ENCODE data around the gene HSPA1L.

Gene HSPA1L

DNA sequence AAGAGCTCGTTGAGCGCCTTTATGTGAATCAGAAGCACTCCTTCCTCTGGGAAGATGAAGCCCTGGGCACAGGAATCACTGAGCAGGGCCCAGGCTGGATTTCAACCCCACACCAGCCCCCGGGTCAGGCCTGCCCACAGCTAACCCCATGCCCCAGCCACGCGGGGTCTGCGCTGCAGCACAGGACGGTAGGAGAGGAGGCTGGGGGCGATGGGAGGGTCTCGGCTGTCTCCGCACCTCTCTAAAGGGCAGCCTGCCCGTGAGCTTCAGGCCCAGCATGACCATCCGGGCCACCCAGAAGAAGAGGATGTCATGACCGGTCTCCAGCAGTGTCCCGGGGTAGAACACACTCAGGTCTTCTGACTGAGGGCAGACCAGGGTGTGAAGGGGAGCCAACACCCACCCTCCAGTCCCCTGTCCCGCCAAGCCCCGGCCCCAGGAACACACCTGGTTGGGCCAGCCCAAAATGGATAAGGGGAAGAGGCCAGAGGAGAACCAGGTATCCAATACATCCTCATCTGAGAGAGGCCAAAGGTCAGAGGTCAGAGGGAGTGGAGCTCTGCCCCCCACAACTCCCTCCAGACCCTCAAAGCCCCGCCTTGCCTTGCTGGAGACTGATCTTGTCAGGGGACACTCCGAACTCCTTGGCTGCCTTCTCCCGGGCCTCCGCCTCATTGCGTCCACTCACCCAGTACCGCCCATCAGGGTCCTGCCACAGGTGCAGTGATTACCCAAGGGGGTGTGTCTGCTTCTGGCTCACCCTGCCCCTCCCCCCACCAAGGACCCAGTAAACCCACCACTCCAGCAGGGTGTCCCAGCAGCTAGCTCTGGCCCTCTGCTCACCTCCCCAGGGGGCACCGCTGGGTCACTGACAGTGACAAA, 33.6 kb downstream of the HSPA1L start:
- no peak for DNase-seq (ENCODE audit: low read depth)

DNA sequence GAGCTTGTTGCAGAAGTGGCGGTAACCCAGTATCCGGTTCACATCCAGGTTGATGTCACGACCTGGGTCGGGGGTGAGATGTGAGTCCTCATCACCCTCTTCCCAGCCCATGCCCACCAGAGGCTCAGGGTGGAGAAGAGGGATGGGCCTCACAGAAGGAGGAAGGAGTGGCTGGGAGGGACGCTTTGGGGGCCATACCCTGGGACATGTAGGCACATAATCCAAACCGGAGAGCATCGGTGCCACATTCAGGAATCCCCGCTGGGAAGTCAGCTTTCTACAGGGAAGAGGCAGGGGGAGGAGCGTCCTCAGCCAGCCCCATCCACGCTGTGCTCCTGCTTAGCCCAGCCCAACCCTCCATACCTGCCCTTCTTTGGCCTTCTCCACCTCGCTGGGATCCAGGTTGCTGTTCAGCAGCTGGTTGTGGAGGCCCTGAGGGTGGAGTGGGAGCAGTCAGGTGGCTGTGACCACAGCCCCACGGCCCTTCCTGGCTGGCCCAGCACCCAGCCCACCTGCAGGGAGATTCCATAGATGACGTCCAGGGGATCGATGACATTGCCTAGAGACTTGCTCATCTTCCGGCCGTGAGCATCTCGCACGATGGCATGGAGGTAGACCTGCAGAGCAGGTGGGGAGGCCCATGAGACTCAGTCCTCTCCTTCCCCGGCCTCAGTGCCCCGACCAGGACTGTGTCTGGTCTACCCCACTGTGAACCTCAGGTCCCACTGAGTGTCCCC, 34.4 kb downstream of the HSPA1L start:
- no peak for DNase-seq (ENCODE audit: low read depth)

DNA sequence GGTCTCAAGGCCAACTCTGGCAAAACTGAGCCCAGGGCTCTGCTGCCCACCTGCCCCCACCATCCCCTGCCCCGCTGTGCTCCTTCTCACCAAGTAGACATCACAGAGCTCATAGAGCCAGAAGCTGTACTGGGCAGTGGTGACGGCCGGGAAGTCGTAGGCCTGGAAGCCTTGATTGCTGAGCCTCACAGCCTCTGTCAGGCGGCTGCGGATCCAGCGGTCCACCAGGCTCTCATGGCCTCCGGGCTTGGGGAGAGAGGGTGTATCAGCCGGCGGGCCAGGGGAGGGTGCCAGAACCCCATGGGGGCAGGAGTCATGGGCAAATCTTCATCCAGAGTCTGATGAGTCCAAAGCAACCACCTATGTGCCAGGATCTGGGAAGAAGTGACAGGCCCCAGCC, 35.2 kb downstream of the HSPA1L start:
- DNase-seq (ENCODE audit: low read depth), result no peak

DNA sequence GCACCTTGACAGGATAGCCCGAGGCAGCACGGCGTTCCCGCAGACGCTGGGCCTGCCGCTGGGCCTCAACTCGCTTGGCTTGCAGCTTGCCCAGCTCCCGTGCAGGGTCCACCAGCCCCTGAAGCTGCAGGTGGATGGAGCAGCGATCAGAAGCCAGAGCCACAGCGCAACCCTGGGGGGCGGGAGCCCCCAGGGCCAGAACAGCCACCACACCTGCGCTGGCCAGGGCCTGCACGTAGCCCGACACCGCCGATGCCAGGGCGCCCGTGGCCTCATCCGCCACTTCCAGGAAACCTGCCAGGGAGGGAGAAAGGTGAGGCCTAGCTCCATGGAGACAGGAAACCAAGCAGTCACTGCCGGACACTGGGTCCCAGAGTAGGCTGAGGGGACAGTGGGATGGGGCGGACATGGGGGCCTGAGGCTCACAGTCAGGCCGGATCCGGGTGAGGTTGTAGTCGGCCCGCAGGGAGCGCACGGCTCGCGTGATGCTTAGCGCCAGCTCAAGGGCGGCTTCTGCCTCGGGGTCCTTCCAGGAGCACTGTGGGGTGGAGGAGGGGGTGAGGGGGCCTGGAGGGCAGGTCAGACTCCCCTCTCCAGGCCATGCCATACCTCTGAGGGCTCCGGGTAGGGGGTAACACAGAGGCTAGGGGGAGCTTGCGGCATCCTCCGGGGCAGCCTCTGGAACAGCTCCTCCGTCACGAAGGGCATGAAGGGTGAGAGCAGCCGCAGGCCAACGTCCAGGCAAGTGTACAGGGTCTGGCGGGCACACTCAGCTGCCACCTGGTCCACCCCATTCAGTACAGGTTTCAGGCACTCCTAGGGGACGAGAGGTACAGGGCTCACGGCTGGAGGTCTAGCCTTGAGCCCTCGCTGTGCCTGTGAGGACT, 35.8 kb downstream of the HSPA1L start:
- no peak for DNase-seq (ENCODE audit: low read depth)

DNA sequence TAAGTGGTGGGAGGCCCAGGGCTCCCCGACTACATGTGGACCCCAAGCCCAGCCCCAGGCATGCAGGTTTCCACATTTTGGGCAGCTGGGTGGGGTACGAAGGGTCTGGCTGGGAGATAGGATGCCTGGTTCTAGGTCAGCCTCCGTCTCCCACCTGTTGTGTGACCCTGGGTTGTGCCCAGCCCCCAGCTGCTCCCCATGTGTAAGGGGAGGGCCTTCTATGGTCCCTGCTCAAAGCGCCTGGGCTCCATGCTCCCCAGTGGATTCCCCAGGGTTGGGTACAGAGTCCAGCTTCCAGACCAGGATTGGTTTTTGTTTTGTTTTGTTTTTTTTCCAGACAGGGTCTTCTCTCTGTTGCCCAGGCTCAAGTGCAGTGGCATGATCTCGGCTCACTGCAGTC, 36.9 kb downstream of the HSPA1L start:
- DNase-seq (ENCODE audit: low read depth), result no peak

DNA sequence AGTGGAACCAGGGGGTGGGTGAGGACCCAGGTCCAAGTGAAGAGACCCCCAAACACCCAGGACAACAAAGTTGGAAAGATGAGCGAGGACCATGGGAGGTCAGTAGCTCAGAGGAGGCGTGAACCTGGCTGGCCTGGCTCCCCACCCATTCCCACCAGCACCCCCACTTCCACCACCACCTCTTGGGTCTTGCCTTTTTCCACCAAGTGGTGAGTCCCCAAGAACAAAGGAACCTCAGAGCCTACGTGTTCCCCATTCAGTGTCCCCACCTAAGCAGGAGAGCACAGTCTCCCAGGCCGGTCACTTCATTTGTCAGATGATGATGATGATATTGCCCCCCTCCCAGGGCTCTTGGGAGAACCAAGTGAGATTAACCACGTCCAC, 37.4 kb downstream of the HSPA1L start:
- DNase-seq (ENCODE audit: low read depth), result no peak

DNA sequence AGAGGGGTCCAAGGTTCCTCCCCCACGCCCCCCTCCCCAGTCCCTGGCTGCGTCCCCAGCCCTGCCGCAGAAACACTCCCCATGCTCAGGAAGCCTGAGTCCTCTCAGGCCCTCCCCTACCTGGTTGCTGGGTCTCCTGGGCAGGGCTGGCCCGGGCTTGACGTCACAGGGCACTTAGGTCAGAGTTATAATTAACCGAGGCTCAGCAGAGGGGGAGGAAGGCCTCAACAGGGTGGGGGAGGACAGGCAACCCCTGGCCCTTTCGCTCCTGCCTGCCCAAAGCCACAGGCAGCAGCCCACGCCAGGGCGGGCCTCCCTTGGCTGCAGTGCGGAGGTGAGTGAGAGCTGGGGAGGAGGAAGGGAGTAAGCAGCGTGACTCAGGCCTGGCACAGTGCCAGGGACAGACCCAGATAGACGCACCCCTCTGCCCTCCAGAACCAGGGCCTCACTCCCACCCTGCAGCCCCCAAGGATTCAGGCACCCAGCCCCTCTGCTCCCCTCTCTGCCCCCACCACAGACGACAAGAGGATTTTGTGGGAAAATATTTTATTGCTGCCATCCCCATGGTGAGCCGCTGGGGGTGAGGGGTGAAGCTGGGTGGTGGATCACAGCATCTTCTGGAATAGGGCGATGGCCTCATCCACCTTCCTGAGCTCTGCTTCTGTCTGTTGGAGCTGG, 38.0 kb downstream of the HSPA1L start, which contains the start of gene VWA7:
Gene VWA7, minus strand, starts transcription at position 340 of the 678 bp plus-strand sequence. CDS start 549 bp downstream, outside the sequence.
- DNase-seq (ENCODE audit: low read depth), result peak; percentile 67

DNA sequence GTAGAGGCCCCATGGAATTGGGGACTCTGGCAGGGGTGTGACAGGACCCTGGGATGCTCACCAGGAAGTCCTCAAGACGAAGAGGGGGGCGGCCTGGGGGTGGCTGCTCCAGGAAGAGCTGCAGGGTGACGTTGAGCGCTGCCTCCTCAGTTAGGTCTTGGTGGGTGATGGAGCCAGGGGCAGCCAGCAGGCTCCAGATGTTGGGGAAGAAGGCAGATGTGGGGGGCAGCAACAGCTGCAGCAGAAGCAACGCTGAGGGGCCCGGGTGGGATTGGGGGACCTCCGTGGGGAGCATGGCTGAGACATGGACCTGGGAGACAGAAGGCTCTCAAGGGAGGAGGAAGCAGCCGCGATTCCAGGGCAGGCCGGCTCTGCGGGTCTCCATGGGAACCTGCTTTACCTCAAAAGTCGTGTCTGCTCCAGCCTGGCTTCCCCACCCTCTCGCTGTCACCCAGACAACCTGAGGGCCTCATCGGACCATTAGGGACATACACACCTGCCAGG, 38.5 kb downstream of the HSPA1L start:
- DNase-seq (ENCODE audit: low read depth), result no peak

DNA sequence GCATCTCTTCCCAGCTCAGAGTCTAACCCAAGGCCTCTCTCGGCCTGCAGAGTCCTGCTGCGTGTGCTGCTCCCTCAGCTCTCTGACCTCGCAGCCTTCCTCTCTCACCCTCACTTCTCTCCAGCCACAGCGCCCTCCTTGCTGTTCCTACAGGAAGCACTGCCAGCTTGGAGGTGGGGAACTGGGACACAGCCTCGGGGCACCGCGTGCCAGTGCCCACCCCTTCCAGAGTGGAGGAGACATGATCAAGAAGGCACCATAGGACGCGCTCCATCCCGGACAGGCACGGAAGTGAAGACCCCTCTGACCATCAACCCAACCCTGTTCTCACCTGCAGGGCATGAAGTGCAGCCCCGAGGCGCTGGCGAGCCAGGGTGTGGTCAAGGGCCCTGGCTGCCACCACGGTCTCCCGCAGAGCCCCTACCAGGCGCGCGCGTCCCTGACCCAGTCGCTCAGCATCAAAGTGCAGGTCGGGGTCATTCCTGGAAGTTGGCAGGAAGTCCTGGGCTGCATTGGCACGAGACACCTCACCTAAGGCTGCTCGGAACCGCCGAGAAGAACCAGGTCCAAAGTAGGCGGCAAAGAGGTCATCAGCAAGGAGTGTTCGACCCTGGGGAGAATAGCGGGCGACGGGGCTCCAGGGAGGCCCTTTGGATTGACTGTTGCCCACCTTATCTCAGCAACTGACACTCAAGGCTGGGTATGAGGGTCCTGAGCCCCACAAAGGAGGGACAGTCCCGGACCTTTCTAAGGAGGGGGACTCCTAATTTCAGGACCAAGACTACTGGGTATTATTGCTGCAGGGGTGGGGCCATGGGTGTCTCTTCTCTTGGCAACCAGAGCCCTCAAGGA, 39.2 kb downstream of the HSPA1L start:
- DNase-seq (ENCODE audit: low read depth), result no peak

DNA sequence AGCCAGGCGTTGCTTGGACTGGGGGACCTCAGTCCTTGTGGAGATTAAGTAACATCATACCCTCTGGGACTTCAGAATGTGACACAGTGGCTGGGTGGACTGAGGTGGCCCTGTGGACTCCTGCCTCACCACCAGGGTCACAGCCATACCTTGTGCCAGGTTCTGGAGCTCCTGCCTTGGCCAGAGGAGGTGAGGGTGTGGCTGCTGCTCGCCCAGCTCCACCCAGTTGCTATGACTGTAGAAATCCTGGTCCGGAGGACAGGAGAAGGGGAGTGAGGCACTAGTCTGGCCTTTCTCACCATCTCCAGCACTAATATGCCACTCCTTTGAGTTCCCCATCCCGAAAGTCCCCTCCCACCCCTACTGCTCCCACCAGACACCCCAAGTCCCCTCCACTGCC, 39.9 kb downstream of the HSPA1L start:
- DNase-seq (ENCODE audit: low read depth), result no peak

DNA sequence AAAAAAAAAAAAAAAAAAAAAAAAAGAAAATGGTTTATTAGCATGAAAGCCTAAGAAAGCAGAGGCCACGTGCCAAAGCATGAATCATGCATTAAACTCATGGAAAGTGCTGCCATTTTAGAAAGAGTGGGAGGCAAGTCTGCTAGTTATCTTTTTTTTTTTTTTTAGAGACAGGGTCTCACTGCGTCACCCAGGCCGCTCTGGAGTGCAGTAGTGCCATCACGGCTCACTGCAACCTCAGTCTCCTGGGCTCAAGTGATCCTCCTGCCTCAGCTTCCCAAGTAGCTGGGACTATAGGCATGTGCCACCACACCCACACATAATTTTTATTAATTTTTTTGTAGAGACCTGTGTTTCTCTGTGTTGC, 43.1 kb downstream of the HSPA1L start:
- no peak for DNase-seq (ENCODE audit: low read depth)

DNA sequence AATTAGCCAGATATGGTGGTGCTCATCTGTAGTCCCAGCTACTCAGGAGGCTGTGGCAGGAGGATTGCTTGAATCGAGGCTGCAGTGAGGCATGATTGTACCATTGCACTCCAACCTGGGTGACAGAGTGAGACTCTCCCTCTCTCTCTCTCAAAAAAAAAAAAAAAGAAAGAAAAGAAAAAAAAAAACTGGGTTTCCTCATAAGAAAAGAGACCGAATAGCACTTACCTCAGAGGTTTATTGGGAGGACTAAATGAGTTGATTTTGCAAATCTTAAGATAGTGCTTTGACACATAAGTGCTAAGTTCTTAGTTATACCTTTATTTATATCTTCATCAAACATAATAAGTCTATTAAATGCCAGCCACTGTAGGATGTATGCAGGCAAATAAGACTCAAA, 44.2 kb downstream of the HSPA1L start:
- no peak for DNase-seq (ENCODE audit: low read depth)

DNA sequence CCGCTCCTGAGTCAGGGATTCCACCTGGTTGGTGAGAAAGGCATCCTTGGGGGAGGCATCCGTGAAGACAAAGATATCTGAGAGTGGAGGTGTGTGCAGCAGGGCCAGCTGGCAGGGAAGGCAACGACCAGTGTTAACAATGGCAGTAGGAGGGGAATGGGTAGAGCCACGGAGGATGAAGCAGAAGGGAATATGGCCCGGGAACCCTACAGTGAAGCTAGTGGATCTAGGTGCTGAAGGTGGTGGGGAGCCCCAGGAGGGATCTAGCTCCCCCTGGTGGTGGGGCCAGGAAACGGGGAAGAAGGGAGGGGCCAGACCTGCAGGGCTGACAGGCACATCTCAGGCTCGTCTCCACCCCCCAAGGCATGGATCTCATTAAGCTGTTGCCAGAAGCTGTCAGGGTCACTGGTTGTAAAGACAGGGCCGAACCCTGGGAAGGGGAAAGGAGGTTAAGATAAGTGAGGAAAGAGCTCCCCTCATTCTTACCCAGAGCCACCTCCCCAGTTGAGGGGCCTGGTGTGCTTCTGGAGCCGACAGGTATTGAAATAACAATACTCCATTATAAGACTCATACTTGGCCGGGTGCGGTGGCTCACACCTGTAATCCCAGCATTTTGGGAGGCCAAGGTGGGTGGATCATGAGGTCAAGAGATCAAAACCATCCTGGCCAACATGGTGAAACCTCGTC, 45.3 kb downstream of the HSPA1L start:
- DNase-seq (ENCODE audit: low read depth), result peak; percentile 76

DNA sequence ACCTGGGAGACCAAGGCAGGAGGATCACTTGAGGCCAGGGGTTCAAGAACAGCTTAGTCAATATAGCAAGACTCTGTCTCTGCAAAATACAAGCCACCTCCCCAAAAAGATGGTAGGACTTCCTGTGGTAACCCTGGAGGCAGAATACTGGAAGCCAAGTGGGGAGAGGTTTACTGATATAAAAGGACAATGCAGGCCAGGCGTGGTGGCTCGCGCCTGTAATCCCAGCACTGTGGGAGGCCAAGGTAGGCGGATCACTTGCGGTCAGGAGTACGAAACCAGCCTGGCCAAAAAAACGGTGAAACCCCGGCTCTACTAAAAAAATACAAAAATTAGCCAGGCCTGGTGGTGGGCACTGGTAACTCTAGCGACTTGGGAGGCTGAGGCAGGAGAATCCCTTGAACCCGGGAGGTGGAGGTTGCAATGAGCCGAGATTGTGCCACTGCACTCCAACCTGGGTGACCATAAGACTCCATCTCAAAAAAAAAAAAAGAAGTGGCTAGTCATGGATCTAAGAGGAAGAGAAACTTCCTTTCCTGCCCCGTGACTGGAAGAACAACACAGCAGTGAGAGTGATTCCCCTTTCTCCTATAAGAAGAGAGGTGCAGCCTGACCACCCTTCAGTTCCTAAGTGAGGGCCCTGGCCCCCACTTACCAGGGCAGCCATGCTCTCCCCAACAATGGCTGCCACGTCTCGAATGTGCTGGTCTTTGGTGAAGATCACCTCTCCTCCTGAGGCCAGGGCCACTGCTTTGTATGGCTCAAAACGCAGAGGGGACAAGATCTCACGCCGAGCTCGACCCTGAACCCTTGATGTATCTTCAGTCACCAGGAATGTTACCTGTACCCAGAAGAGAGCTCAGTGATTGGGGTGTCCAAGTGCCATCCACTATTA, 46.5 kb downstream of the HSPA1L start:
- DNase-seq (ENCODE audit: low read depth), result no peak

DNA sequence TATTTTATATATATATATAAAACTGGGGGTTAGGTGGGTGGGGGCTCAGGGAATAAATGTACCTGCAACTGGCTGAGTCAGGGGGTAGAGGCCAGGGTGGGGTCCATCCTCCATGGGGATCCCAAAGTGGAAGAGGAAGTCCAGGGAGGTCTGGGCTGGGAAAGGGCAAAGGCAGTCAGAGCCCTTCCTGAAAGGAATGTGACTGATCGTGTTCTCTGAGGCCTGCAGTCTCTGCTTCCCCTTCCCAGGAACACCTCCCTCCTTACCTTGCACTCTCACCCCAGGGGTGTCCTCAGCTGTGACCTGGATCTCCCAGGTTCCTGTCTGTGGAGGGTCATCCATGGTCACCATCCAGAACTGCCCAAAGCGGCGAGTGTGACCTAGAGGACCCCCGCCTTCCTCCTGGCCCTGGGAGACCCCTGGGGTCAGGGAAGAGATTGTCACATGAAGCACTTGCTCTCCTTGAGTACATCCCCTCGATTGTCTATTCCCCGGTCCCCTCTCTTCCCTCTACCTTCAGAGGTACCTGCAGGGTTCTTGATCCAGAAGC, 47.9 kb downstream of the HSPA1L start:
- DNase-seq (ENCODE audit: low read depth), result no peak

DNA sequence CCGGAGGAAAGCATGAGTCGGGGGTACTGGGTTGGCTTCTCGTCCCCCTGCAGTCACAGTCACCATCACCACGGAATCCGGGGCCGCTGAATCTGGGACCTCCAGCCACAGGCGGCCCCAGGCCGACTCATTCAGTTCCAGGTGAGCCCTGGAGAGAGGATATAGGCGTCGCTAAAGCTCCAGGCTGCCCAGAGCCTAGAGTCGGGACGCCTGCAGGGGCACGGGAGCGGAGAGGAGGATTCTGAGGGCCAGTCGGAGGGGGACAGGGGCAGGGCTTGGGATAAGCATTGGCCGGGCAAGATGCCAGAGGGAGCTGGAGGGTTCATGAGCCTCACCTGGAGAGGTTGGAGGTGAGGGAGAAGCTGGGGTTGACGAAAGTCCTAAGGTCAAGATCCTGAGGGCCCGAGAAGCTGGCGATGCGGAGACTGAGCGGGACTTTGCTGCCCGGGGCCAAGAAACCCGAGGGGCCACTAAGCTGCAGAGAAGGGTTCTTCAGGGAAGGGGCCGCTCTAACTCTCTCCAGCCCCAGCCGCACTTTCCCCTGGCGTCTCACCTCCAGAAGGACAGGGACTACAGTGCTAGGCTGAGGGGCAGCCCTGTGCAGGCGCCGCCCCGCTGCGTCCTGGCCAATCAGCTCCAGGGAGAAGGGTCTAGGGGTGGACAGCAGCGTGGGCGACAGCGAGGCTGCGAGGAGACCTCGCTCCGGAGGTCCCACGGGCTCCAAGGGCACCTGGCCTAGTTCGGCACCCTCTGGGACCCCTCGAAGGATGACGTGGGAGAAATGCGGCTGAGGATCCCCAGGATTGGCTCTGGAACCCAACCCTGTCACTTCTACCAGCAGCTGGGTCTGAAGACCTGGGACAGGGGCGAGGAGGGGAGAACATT, 48.9 kb downstream of the HSPA1L start:
- DNase-seq (ENCODE audit: low read depth), result no peak

DNA sequence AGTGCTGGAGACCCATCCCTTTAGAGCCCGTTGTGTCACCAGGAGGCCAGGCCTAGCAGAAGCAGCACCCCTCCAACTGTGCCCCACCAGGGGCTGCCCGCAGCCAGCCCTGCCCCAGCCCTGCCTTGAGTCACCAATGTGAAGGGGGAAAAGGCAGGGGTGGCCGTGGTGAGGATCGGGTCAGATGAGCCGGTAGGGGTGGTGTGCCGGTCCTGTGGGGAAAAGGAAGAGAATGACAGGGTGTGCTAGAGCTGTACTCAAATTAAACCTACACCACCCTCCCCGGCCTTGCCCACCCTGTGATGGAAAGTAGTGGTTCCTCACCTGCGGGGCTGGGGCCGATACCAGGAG, 49.5 kb downstream of the HSPA1L start:
- no peak for DNase-seq (ENCODE audit: low read depth)

DNA sequence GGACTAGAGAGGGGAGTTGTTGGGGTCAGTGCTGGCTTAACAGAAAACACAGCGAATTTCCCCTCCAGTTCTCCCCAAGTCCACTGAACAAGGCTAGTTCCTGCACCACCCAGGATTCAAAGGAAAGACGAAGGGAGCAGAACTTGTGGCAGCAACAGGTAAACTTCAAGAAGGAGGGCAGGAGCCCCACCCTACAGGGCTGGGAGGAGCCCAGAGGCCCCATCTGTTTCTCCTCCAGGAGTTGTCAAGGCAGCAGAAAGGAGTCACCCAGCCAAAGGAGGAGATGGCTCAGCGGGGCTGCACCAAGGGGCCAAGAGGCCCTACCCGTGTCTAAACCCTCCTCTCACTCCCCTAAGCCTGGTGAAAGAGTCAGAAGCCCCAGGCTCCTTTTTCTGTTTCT, 50.9 kb downstream of the HSPA1L start:
- no peak for DNase-seq (ENCODE audit: low read depth)

Data from activated T-cell treated with anti-CD3 and anti-CD28 coated beads for 24 hours (primary cell).